Measurements from ENCODE around the gene VWA8. TPM values are rescaled to one million over a fixed set of nuclear protein-coding genes. Genes with fewer than 3 reads are reported as not detected.
"Not testable (repeated sequence)": the region's sequence is repeated elsewhere in the genome, so short reads cannot be mapped to it uniquely, and the experiment has no call there.

Gene VWA8
- total RNA-seq, 1 donor from 2014 or later = 6.8 TPM

DNA sequence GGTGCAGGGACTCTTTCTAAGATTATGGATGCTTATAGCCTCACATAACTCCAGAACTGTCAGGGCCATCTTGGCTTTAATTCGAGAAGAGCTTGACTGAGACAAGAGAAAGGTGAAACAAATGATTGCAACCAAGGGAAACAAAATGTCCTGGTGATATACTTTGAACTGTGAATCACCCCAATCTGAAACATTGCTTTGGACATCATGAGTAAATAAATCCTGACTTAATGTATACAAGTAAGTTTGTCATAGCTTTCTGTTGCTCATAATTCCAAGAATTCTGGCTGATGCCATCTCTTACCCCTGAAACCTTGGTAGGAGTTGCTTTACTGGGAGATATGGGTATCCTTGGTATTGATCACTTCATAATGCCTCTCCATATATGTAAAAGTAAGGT is 5.8 kb upstream of the VWA8 start:
- no peak for DNase-seq (ENCODE audit: low read depth in 2 of 2)

DNA sequence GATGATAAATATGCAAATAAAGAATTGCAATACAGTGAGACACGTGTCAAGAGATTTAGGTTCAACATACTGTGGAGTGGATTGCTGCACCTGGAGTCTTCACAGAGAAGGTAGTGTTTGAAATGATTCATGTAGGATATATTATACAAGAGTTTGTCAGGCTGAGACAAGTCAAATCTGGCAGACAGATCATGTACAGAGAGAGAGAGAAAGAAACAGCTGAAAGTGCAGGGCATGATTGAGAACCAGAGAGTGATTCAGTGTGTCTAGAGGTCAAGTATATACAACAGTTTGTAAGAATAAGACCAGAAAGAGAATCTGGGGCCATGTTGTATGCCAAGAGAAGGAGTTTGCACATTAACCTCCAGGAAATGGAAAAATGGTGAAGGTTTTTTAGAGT is 2.1 kb upstream of the VWA8 start:
- no peak for DNase-seq (ENCODE audit: low read depth in 2 of 2)

DNA sequence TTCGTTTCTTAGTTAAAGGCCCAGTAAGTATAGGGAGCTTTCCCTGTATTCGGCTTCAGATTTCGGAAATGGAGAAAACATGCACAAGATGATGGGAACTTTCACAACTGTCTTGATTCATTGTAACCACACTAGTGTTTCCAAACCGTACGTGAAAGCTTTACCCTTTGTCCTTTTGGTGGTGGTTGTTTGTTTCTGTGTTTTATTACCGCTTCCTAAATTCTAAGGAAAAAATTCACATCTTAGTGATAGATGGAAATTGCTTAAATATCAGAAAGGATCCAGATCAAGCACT is 504 bp upstream of the VWA8 start:
- no peak for DNase-seq (ENCODE audit: low read depth in 2 of 2)

DNA sequence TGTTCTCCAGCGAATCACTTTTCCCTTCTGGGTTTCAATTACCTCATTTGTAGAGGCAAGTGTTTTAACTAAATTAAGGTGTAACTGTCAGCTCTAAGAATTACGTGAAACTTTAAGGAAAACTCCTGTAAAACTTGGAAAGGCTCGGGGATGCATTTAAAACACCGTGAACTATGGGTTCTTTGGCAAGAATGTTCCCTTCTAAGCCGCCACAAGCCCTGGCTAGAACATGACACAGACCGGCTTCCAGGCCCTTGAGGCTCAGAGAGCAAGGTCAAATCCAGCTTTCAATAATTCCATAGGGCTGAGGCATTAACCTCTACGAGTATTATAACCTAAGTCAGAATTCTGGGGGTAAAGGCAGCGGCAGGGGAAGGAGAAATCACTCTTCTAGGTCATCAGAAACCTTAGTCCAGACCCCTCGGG is 685 bp downstream of the VWA8 start:
- DNase-seq (ENCODE audit: low read depth in 2 of 2) = peak in 1 of 2 donors; percentile 3

DNA sequence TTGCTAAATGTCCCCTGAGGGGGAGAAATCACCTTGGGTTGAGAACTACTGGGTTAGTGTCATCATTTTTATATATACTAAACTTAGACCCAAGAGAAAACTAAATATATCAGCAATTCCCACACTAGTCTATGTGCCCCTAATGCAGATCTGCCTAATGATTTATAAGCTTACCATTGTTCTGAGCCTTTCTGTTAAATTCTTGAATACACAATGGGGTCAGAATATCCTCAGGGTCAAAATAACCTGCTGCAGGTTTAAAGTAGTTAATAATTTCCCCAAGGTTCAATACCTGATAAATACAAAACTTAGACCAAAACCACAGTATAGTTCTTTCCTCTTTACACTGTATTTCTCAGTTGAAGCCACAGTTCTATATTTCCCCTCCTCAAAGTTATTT is 4.6 kb downstream of the VWA8 start:
- no peak for DNase-seq (ENCODE audit: low read depth in 2 of 2)

DNA sequence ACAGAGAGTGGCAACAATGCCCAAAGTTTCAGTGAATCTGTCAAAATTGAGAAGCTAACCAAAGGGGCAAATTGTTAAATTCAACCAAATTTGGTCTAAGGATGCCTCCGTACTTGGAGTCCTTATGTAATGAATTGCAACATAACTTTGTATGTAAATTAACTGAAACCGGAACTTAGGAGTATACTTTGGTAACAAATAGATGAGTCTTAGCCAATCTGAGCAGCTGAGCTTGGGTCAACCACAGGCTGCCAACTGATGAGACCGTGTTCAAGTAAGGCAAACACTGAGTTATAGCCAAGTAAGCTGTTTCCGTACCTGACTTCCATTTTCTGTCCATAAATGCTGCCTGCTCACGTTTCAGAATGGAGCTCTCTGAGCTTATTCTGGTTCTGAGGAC is 5.3 kb downstream of the VWA8 start:
- DNase-seq (ENCODE audit: low read depth in 2 of 2) = no peak

DNA sequence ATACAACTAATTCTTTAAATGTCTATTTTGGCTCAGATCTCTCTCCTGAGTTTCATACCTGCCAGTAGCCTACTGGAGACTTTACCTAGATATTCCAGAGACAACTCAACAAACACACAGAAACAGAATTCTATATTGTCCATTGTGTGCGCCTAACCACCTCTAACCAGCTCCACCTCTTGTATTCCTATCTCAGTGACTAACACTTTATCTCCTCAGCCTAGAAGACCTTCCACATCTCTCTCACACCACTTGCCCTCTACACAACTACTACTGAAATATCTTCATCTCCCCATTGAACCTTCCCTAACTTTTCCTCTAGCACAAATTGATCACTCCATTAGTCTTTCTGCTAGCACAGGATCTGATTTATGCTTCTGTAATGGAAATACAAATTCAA is 6.7 kb downstream of the VWA8 start:
- no peak for DNase-seq (ENCODE audit: low read depth in 2 of 2)

DNA sequence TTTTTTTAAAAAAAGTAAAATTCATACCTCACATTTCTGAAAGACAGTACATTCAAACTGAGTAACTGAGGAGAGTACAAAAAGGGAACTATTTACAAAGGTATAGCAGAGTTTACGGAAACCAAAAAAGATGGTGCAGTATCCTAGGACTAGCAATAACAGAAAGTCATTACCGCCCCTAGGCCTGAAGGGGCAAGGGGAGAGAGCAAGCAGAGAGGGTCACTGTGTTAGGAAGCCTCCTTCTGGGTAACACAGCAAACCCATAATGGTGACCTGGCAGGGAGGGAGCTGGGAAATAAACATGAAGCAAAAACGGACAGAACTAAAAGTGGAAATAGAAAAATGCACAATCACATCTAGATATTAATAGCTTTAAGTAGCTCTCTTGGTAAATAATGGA is 8.2 kb downstream of the VWA8 start:
- DNase-seq (ENCODE audit: low read depth in 2 of 2) = no peak

DNA sequence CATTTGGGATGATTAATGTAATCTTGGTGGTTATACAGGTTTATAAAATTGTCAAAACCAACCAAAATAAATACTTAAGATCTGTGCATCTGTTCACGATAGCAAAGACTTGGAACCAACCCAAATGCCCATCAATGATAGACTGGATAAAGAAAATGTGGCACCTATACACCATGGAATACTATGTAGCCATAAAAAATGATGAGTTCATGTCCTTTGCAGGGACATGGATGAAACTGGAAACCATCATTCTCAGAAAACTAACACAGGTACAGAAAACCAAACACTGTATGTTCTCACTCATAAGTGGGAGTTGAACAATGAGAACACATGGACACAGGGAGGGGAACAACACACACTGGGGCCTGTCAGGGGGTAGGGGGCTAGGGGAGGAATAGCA is 11.8 kb downstream of the VWA8 start:
- DNase-seq (ENCODE audit: low read depth in 2 of 2) = not testable (repeated sequence)

DNA sequence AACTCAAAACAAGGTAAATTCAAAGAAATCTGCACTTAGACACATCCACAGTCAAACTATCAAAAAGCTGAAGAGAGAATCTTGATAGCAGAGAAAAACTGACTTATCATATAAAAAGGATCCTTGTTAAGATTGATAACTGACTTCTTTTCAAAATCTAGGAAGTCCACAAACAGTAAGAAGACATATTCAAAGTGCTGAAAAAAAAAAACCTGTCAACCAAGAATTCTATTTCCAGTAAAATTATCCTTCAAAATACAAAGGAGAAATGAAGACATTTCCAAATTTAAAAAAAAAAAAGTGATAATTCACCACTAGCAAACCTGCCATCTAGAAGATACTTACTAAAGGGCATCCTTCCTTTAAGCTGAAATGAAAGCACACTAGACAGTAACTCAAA is 15.0 kb downstream of the VWA8 start:
- DNase-seq (ENCODE audit: low read depth in 2 of 2) = no peak

DNA sequence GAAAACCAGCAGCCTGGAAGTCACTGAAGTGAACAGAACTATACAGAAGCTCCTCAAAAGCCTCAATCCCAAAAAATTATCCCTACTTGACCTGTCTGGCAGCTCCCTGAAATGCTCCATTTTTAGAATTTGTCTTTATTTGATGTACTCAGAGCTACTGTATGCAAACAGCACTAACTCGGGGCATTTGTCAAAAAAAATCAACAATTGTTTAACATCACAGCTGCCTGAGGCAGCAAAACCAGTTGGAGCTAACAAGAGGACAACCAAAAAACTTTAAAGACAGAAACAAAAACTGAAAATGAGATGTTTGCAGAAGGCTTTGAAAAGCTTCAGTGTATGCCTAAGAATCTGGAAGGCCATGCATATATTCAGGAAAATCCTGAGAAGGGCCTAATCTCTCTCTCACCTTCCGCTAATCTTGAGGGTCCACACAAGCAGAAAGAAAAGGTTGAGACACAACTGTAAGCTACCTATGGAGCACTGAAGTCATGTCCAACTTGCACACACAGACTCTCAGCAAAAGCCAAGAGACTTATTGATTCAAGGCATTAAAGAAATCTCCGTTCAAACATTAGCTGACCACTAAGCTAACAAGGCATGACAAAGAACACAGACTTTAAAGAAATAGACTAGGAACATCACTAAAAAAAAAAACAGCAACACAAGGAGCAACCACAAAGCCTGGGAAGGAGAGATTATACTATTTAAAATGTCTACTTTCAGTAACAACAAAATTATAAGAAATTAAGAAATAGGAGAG is 16.1 kb downstream of the VWA8 start:
- DNase-seq (ENCODE audit: low read depth in 2 of 2) = no peak

DNA sequence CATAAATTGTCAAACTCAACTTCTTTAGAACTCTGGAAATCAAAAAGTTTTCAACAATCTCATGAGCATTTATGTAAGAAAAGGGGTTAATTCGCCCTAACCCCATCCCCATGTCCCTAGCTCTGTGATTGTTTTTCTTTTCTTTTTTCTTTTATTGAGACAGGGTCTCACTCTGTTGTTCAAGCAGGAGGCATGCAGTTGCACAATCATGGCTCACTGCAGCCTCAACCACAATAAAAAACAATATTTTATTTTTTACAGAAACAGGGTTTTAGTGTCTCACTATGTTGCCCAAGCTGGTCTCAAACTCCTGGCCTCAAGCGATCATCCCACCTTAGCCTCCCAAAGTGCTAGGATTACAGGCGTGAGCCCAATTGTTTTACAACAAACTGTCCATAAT is 16.7 kb downstream of the VWA8 start:
- no peak for DNase-seq (ENCODE audit: low read depth in 2 of 2)

DNA sequence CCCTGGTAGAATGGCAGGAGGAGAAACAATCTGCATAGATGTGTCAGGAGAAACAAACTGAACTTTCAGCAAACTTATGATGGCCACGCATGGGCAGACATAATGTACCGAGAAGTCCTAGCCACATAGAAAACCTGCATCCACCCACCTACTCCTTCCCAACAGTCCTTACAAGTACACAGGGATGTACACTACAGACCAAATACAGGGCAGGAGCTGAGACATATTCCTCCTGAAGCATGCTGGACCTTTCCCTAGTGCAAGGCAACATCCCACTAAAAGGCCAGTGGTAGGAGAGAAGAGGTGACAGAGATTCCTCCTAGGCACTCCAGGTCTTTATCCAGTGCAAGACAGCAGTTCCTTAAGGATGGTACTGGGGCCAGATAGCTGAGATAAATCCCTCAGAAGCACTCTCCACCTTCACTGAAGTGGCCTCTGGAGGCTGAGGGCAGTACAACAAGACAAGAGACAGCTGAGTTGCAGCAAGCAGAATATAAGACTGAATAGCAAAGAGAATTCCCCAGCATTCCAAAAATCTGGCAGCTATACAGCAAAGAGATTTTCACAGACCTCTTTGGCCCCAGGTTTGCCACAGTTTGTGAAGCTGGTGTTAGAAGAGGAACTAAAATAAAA is 18.3 kb downstream of the VWA8 start:
- DNase-seq (ENCODE audit: low read depth in 2 of 2) = peak in 1 of 2 donors; percentile 41

DNA sequence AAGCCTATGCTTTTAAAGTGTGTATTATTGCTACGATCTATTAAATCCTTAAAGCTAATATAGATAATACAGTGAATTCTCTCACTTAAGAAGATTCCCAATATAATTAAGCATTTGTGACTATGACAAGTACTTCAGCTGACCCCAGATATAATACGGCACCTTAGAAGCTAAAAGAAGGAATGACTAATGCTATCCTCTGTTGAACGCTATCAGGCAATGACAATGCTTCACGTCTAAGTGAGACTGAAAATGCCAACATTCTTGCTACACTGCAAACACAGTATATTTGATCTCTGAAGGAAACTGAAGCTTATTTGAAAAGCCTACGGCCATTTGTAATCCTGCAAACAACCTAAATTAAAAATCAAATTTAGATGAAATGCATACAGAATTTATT is 19.7 kb downstream of the VWA8 start:
- no peak for DNase-seq (ENCODE audit: low read depth in 2 of 2)

DNA sequence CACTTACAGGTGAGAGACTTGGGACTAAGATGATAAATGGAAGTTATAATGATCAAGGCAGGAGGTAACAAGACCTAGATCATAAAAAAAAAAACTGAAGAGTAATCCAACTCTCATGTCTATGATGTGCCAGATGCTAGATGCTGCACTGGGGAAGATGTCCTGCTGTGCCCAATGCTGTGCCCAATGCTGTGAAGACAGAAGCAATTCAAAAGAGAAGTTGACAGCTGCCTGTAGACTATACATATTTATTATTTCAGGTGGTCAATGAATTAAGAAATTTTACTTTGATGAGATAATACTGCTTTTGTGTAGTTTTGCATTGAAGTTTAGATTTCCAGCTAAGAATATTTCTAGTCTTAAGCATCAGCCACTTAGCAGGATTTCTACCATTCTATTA is 21.5 kb downstream of the VWA8 start:
- no peak for DNase-seq (ENCODE audit: low read depth in 2 of 2)

DNA sequence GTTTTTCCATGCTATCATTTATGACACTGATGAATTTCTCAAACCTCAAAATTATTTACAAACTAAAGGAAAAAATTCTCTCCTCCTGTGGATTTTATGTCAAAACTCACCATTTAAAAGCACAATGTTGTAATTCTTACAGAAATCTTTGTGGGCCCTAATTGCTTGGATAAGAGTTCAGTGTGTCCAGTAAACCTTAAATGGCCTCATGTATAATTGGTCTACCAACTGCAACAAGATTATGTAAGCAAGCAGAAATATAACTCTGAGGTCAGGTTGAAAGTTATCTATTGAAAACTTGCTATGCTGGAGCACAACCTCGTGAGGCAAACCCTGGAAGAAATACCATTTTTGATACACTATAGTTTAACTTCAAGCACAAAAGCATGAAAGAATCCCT is 22.0 kb downstream of the VWA8 start:
- DNase-seq (ENCODE audit: low read depth in 2 of 2) = no peak

DNA sequence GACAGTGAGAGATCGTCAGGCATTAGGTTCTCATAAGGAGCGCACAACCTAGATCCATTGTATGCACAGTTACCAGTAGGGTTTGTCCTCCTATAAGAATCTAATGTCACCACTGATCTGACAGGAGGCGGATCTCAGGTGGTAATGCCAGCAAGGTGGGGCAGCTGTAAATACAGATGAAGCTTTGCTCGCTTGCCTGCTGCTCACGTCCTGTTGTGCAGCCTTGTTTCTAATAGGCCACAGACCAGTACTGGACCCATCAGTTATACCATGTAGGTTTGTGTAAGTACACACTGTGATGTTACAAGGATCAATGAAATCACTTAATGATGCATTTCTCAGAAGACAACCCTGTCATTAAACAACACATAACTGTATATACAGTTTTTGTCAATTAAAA is 23.5 kb downstream of the VWA8 start:
- no peak for DNase-seq (ENCODE audit: low read depth in 2 of 2)

DNA sequence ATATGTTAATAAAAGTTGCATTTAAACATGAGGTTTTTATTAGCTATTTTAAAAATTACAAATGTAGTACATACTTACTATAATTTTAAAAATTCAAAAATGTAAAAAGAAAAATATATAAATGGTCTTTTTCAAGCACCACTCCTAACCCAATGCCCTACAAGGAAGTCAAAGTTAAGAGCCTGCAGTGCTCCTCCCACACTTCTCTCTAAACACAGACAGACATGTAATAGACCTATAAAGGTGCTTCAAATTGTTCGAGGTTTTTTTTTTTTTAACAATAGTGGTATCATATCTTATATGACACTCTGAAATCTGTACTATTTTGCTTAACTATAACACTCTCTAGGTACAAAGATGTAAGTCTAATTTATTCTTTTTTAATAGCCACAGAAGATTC is 25.4 kb downstream of the VWA8 start:
- DNase-seq (ENCODE audit: low read depth in 2 of 2) = no peak

DNA sequence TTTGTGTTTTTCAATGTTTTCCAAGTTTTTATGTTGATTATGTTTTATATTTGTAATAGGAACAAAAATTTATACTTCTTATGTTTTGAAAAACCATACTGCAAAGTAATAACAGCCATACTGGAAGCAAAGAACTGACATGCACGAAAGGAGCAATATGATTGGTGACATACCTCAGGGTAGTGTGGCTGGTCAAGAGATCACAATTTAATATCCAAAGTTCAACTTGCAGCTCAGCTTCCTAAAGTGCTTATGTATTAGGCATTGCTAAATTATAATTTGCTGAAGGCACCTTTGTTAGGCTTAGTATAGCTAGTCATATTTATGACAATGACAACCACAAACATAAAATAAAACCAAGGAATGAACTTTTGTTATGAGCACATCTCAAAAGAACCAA is 25.9 kb downstream of the VWA8 start:
- no peak for DNase-seq (ENCODE audit: low read depth in 2 of 2)

DNA sequence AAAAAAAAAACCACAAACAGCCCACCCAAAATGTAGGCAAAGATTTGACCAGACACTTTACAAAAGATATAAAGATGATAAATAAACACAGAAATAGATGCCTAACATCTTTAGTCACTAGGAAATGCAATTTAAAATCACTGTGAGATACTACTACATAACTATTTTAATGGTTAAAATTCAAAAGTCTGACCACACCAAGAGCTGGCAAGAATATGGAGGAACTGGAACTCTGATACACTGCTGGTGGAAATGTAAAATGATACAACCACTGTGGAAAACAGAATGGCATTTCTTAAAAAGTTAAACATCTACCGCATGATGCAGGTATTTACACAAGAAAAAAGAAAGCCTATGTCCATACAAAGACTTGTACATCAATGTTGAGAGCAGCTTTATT is 26.8 kb downstream of the VWA8 start:
- DNase-seq (ENCODE audit: low read depth in 2 of 2) = no peak

DNA sequence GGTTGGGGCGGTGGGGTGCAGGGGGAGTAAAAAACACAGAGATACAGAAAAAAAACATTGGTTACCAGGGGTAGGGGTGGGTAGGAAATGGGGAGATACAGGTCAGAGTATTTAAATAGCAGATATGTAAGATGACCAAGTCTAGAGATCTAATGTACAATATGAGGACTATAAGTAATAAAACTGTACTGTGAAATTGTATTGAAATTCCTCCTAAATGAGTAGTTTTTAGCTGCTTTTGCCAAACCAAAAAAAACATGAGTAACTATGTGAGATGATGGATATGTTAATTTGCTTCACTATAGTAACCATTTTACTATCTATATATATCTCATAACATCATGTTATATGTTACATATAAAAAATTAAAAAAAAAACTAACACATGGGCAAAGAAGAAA is 29.6 kb downstream of the VWA8 start:
- DNase-seq (ENCODE audit: low read depth in 2 of 2) = no peak

DNA sequence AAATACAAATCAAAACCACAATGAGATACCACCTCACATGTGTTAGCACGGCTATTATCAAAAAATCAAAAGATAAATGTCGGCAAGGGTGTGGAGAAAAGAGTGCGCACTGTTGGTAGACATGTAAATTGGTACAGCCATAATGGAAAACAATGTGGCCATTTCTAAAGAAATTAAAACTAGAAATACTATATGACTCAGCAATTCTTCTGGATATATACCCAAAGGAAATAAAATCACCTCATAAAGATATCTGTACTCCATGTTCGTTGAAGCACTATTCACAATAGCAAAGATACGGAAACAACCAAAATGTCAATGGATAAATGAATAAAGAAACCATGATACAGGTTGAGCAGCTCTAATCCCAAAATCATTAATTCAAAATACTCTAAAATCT is 30.8 kb downstream of the VWA8 start:
- DNase-seq (ENCODE audit: low read depth in 2 of 2) = no peak

DNA sequence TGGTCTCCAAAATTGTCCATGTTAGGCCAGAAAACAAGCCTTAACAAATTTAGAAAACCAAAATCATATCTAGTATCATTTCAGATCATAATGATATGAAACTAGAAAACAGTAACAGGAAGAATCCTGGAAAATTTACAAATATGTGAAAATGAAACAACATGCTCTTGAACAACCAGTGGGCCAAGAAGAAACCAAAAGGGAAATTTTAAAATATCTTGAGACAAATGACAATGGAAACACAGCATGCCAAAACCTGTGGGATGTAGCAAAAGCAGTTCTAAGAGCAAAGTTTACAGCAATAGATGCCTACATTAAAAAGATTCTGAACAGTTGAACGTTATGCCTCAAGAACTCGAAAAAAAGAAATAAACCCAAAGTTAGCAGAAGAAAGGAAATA is 32.6 kb downstream of the VWA8 start:
- no peak for DNase-seq (ENCODE audit: low read depth in 2 of 2)

DNA sequence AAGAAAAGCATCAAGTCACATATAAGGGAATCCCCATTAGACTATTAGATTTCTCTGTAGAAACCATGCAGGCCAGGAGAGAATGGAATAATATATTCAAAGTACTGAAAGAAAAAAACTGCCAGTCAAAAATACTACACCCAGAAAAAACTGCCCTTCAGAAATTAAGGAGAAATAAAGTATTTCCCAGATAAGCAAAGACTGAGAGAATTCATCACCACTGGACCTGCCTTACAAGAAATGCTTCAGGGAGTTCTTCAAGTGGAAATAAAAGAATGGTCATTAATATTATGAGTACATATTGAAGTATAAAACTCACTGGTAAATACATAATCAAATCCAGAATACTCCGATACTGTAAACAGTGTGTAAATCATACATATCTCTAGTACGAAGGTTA is 35.9 kb downstream of the VWA8 start:
- no peak for DNase-seq (ENCODE audit: low read depth in 2 of 2)
